ENCODE data around the gene PLCL2.

DNA sequence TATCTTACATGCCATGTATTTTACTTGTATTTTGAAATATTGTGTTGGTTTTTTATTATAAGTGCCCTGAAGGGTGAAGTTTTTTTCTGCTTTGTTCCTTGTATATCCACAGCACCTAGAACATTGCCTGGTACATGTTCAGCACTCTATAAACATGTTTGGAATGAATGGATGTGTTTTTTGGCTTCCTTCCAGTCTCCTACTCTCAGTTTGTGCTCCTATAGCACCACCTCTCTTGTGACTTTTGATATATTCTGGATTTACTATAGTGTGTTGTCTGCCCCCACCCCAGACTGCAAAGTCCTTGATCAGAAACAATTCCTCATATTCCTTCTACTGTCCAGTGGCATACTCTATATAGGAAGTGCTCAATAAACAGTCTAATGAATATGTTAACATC, 60.6 kb downstream of the PLCL2 start:
- TF ChIP-seq, protein P1, sequence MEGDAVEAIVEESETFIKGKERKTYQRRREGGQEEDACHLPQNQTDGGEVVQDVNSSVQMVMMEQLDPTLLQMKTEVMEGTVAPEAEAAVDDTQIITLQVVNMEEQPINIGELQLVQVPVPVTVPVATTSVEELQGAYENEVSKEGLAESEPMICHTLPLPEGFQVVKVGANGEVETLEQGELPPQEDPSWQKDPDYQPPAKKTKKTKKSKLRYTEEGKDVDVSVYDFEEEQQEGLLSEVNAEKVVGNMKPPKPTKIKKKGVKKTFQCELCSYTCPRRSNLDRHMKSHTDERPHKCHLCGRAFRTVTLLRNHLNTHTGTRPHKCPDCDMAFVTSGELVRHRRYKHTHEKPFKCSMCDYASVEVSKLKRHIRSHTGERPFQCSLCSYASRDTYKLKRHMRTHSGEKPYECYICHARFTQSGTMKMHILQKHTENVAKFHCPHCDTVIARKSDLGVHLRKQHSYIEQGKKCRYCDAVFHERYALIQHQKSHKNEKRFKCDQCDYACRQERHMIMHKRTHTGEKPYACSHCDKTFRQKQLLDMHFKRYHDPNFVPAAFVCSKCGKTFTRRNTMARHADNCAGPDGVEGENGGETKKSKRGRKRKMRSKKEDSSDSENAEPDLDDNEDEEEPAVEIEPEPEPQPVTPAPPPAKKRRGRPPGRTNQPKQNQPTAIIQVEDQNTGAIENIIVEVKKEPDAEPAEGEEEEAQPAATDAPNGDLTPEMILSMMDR (IDR thresholded peaks at IDR 0.05; ENCODE audit: low read depth, low read length, missing input control), result peak; percentile 8
- TF ChIP-seq EGR1 (IDR thresholded peaks at IDR 0.05; ENCODE audit: low read depth in 2 of 2) (no peak), MAX (IDR thresholded peaks at IDR 0.05) (no peak), REST (IDR thresholded peaks at IDR 0.05) (no peak), RAD21 (IDR thresholded peaks at IDR 0.05) (peak; percentile 48 to 62), YY1 (IDR thresholded peaks at IDR 0.05) (no peak), SP1 (IDR thresholded peaks at IDR 0.05) (no peak), JUND (IDR thresholded peaks at IDR 0.05) (no peak), FOXA1 (IDR thresholded peaks at IDR 0.05) (no peak), ZBTB33 (IDR thresholded peaks at IDR 0.05) (no peak), TAF1 (conservative IDR thresholded peaks at IDR 0.05) (no peak)
- TF ChIP-seq, protein P2, sequence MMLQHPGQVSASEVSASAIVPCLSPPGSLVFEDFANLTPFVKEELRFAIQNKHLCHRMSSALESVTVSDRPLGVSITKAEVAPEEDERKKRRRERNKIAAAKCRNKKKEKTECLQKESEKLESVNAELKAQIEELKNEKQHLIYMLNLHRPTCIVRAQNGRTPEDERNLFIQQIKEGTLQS (IDR thresholded peaks at IDR 0.05), result no peak
